BLaER1 treated with 17β-estradiol and CSF1 and Interleukin-3, amounts not matched to agents 10 nM and 100 nM (cell line): ENCODE results near the gene DAB2IP.
"Not testable (repeated sequence)": the region's sequence is repeated elsewhere in the genome, so short reads cannot be mapped to it uniquely, and the experiment has no call there.

Experiments
- H3K27ac ChIP-seq, 11 experiments: shearing (Covaris generic); formaldehyde crosslinking; 2 replicates each; pipeline ENCODE4 v1.8.1; 2022
- H3K27me3 ChIP-seq, 11 experiments: shearing (Covaris generic); formaldehyde crosslinking; 2 replicates each; pipeline ENCODE4 v1.8.1; 2022
- H3K36me3 ChIP-seq, 11 experiments: shearing (Covaris generic); formaldehyde crosslinking; 2 replicates each; pipeline ENCODE4 v1.8.1; 2022
- H3K4me1 ChIP-seq, 10 experiments: shearing (Covaris generic); formaldehyde crosslinking; 2 replicates each; pipeline ENCODE4 v1.8.1; 2022
- H3K4me2 ChIP-seq, 11 experiments: shearing (Covaris generic); formaldehyde crosslinking; 2 replicates each; pipeline ENCODE4 v1.8.1; 2022
- H3K4me3 ChIP-seq, 10 experiments: shearing (Covaris generic); formaldehyde crosslinking; 2 replicates each; pipeline ENCODE4 v1.8.1; 2022
- H3K9ac ChIP-seq, 11 experiments: shearing (Covaris generic); formaldehyde crosslinking; 2 replicates each; pipeline ENCODE4 v1.8.1; 2022
- H3K9me3 ChIP-seq, 11 experiments: shearing (Covaris generic); formaldehyde crosslinking; replicated peaks in 1 of 11; 2 replicates each; pipeline ENCODE4 v1.8.1; 2022
- H4K20me1 ChIP-seq, 11 experiments: shearing (Covaris generic); formaldehyde crosslinking; 2 replicates each; pipeline ENCODE4 v1.8.1; 2022
- Cebpa-rat ChIP-seq, 11 experiments: shearing (Covaris generic); IDR thresholded peaks; 2 replicates each; pipeline ENCODE4 v1.8.1; 2022

DAB2IP gene

GRCh38 chr9:121738968-121739367 is 87.5 kb downstream of the DAB2IP start:
- H3K27ac ChIP-seq, result no peak overlapping the region
- 0 out of 22 replicates have a peak overlapping the region, but pooled peaks of 1 of the 11 experiments have one; percentile 35 for H3K9ac ChIP-seq

GRCh38 chr9:121739971-121740370 is 88.5 kb downstream of the DAB2IP start:
- H3K27me3 ChIP-seq, result peaks cover 0 to 11% (median 0%) of the 10 kb centered on the region in 11 experiments; a peak in 4 of 22 replicates
- no peak overlapping the region for H3K9ac ChIP-seq
- peaks cover 6 to 91% (median 51%) of the 10 kb centered on the region in 11 experiments; a peak in 19 of 22 replicates for H4K20me1 ChIP-seq
- TF ChIP-seq Cebpa-rat (IDR thresholded peaks at IDR 0.05), result no peak
- H3K9me3 ChIP-seq, result no peaks in the 10 kb centered on the region
- no peaks in the 10 kb centered on the region for H3K36me3 ChIP-seq
- no peak overlapping the region for H3K4me3 ChIP-seq
- H3K27ac ChIP-seq, result no peak overlapping the region
- no peak overlapping the region for H3K4me2 ChIP-seq
- H3K4me1 ChIP-seq, result peaks cover 32 to 88% (median 77%) of the 10 kb centered on the region in 10 experiments

More at GRCh38 chr9:121738968-121739367, 87.5 kb downstream of the DAB2IP start:
- Histone ChIP-seq H3K4me2 (peak overlapping the region in 6 of 11 experiments; percentile 88 to 96 (median 94); a peak in 9 of 22 replicates), H4K20me1 (peaks cover 8 to 95% (median 51%) of the 10 kb centered on the region in 11 experiments; a peak in 19 of 22 replicates), H3K27me3 (peaks cover 0 to 11% (median 0%) of the 10 kb centered on the region in 11 experiments; a peak in 4 of 22 replicates), H3K36me3 (no peaks in the 10 kb centered on the region), H3K4me1 (peaks cover 22 to 87% (median 75%) of the 10 kb centered on the region in 10 experiments), H3K9me3 (no peaks in the 10 kb centered on the region), H3K4me3 (no peak overlapping the region)
- TF ChIP-seq Cebpa-rat (IDR thresholded peaks at IDR 0.05), result no peak

GRCh38 chr9:121741228-121741918 is 89.9 kb downstream of the DAB2IP start:
- Histone ChIP-seq H3K4me2 (peak overlapping the region in 5 of 11 experiments; percentile 3 to 23 (median 5); a peak in 6 of 22 replicates), H3K36me3 (no peaks in the 10 kb centered on the region), H3K4me3 (no peak overlapping the region), H4K20me1 (peaks cover 0 to 87% (median 42%) of the 10 kb centered on the region in 11 experiments; a peak in 15 of 22 replicates), H3K9ac (peak overlapping the region in 1 of 11 experiments; percentile 29; a peak in 1 of 22 replicates), H3K27me3 (no peaks in the 10 kb centered on the region; a peak in 1 of 22 replicates), H3K9me3 (no peaks in the 10 kb centered on the region), H3K4me1 (peaks cover 28 to 90% (median 76%) of the 10 kb centered on the region in 10 experiments), H3K27ac (peak overlapping the region in 1 of 11 experiments; percentile 11; a peak in 1 of 22 replicates)
- TF ChIP-seq Cebpa-rat (IDR thresholded peaks at IDR 0.05), result no peak

GRCh38 chr9:121741919-121742283 is 90.5 kb downstream of the DAB2IP start:
- Histone ChIP-seq H3K4me2 (peak overlapping the region in 1 of 11 experiments; percentile 4; a peak in 1 of 22 replicates), H3K4me1 (peaks cover 29 to 90% (median 76%) of the 10 kb centered on the region in 10 experiments)

GRCh38 chr9:121742923-121743322 is 91.5 kb downstream of the DAB2IP start:
- Histone ChIP-seq H3K36me3 (no peaks in the 10 kb centered on the region), H3K4me1 (peaks cover 32 to 90% (median 76%) of the 10 kb centered on the region in 10 experiments), H3K4me3 (no peak overlapping the region), H3K4me2 (peak overlapping the region; percentile 48 to 82 (median 63); a peak in 15 of 22 replicates), H3K9ac (peak overlapping the region in 2 of 11 experiments; percentile 52 to 55; a peak in 2 of 22 replicates), H3K27ac (no peak overlapping the region), H4K20me1 (peaks cover 0 to 80% (median 34%) of the 10 kb centered on the region in 11 experiments; a peak in 15 of 22 replicates), H3K9me3 (no peaks in the 10 kb centered on the region), H3K27me3 (no peaks in the 10 kb centered on the region)
- no peak for TF ChIP-seq Cebpa-rat (IDR thresholded peaks at IDR 0.05)

More at GRCh38 chr9:121741919-121742283, 90.5 kb downstream of the DAB2IP start:
- H4K20me1 ChIP-seq, result peaks cover 0 to 88% (median 45%) of the 10 kb centered on the region in 11 experiments; a peak in 15 of 22 replicates
- not testable (repeated sequence) for H3K36me3 ChIP-seq, H3K27me3 ChIP-seq, H3K4me3 ChIP-seq, H3K9me3 ChIP-seq, H3K27ac ChIP-seq
- H3K9ac ChIP-seq, result 0 out of 22 replicates have a peak overlapping the region, but pooled peaks of 1 of the 11 experiments have one; percentile 29

- no peaks in the 10 kb centered on the region for H3K36me3 ChIP-seq
- no peaks in the 10 kb centered on the region for H3K9me3 ChIP-seq
- peaks cover 0 to 78% (median 33%) of the 10 kb centered on the region in 11 experiments; a peak in 15 of 22 replicates for H4K20me1 ChIP-seq
- no peak for TF ChIP-seq Cebpa-rat (IDR thresholded peaks at IDR 0.05)
- H3K9ac ChIP-seq, result peak overlapping the region in 8 of 11 experiments; percentile 8 to 55 (median 41); a peak in 11 of 22 replicates
- peaks cover 38 to 90% (median 76%) of the 10 kb centered on the region in 10 experiments for H3K4me1 ChIP-seq
- peak overlapping the region; percentile 48 to 82 (median 63) for H3K4me2 ChIP-seq
- H3K27me3 ChIP-seq, result no peaks in the 10 kb centered on the region
- peak overlapping the region in 6 of 11 experiments; percentile 7 to 47 (median 40); a peak in 8 of 22 replicates for H3K27ac ChIP-seq
- no peak overlapping the region for H3K4me3 ChIP-seq
Observed at GRCh38 chr9:121743441-121744001, 92.1 kb downstream of the DAB2IP start.

GRCh38 chr9:121744002-121744686 is 92.7 kb downstream of the DAB2IP start:
- TF ChIP-seq Cebpa-rat (IDR thresholded peaks at IDR 0.05), result no peak
- peaks cover 43 to 90% (median 76%) of the 10 kb centered on the region in 10 experiments for H3K4me1 ChIP-seq
- peak overlapping the region in 8 of 11 experiments; percentile 8 to 55 (median 41); a peak in 11 of 22 replicates for H3K9ac ChIP-seq
- H3K9me3 ChIP-seq, result no peaks in the 10 kb centered on the region
- H3K27me3 ChIP-seq, result no peaks in the 10 kb centered on the region
- no peaks in the 10 kb centered on the region for H3K36me3 ChIP-seq
- H4K20me1 ChIP-seq, result peaks cover 0 to 78% (median 33%) of the 10 kb centered on the region in 11 experiments; a peak in 16 of 22 replicates
- H3K4me3 ChIP-seq, result no peak overlapping the region
- H3K27ac ChIP-seq, result peak overlapping the region in 7 of 11 experiments; percentile 7 to 47 (median 38); a peak in 8 of 22 replicates
- H3K4me2 ChIP-seq, result peak overlapping the region; percentile 48 to 82 (median 63)

GRCh38 chr9:121744687-121745395 is 93.4 kb downstream of the DAB2IP start:
- no peak for TF ChIP-seq Cebpa-rat (IDR thresholded peaks at IDR 0.05)
- Histone ChIP-seq H4K20me1 (peaks cover 0 to 76% (median 34%) of the 10 kb centered on the region in 11 experiments; a peak in 16 of 22 replicates), H3K27ac (peak overlapping the region in 3 of 11 experiments; percentile 6 to 41 (median 8); a peak in 4 of 22 replicates), H3K9ac (peak overlapping the region in 6 of 11 experiments; percentile 6 to 34 (median 20); a peak in 6 of 22 replicates), H3K36me3 (no peaks in the 10 kb centered on the region), H3K9me3 (no peaks in the 10 kb centered on the region), H3K4me3 (no peak overlapping the region), H3K4me1 (peaks cover 43 to 93% (median 81%) of the 10 kb centered on the region in 10 experiments), H3K4me2 (peak overlapping the region; percentile 48 to 82 (median 63); a peak in 21 of 22 replicates), H3K27me3 (no peaks in the 10 kb centered on the region)
